Smooth muscle cell of the brain vasculature (primary cell): ENCODE measurements around the gene ARHGAP19.
"Not testable (repeated sequence)": the region's sequence is repeated elsewhere in the genome, so short reads cannot be mapped to it uniquely, and the experiment has no call there.

Experiments used
- DNase-seq: peaks from one replicate; pipeline ENCODE4 v3.0.0-alpha.2; 2012; ENCODE audit warnings: low read depth, low spot score

Gene ARHGAP19

GRCh38 chr10:97280783-97281182, 11.7 kb downstream of the ARHGAP19 start:
- no peak for DNase-seq

GRCh38 chr10:97279121-97279815, 13.2 kb downstream of the ARHGAP19 start:
- no peak for DNase-seq

- DNase-seq: peak; percentile 71
These were observed 13.9 kb downstream of the ARHGAP19 start for GRCh38 chr10:97278491-97278989.

- DNase-seq: no peak
These were observed 14.9 kb downstream of the ARHGAP19 start for GRCh38 chr10:97277551-97277950.

- DNase-seq: no peak
These were observed 17.6 kb downstream of the ARHGAP19 start for GRCh38 chr10:97274828-97275227.

- no peak for DNase-seq
These were observed 18.7 kb downstream of the ARHGAP19 start for GRCh38 chr10:97273700-97274099.

- DNase-seq: peak; percentile 15
These were observed 21.8 kb downstream of the ARHGAP19 start for GRCh38 chr10:97270523-97271154.

- DNase-seq: no peak
These were observed 24.8 kb downstream of the ARHGAP19 start for GRCh38 chr10:97267671-97268070.

GRCh38 chr10:97265095-97265494, 27.3 kb downstream of the ARHGAP19 start:
- DNase-seq: not testable (repeated sequence)

- no peak for DNase-seq
These were observed 28.5 kb downstream of the ARHGAP19 start for GRCh38 chr10:97263971-97264370.

GRCh38 chr10:97261656-97262055, 30.8 kb downstream of the ARHGAP19 start:
- no peak for DNase-seq

GRCh38 chr10:97261183-97261582, 31.3 kb downstream of the ARHGAP19 start:
- DNase-seq: no peak

GRCh38 chr10:97259119-97259518, 33.3 kb downstream of the ARHGAP19 start:
- DNase-seq: no peak

- DNase-seq: no peak
These were observed 36.1 kb downstream of the ARHGAP19 start for GRCh38 chr10:97256356-97256755.

GRCh38 chr10:97255512-97256293, 36.7 kb downstream of the ARHGAP19 start:
- no peak for DNase-seq

- no peak for DNase-seq
These were observed 37.7 kb downstream of the ARHGAP19 start for GRCh38 chr10:97254694-97255093.

- no peak for DNase-seq
These were observed 41.5 kb downstream of the ARHGAP19 start for GRCh38 chr10:97250952-97251351.

GRCh38 chr10:97243836-97244235, 48.6 kb downstream of the ARHGAP19 start:
- DNase-seq: no peak

GRCh38 chr10:97238855-97239254, 53.6 kb downstream of the ARHGAP19 start:
- DNase-seq: no peak

GRCh38 chr10:97235353-97235752, 57.1 kb downstream of the ARHGAP19 start:
- no peak for DNase-seq

GRCh38 chr10:97234400-97234799, 58.0 kb downstream of the ARHGAP19 start:
- no peak for DNase-seq

GRCh38 chr10:97230146-97230545, 62.3 kb downstream of the ARHGAP19 start:
- DNase-seq: no peak
